A673 (cell line): Measurements from ENCODE around the gene LECT2. TPM values are rescaled to one million over a fixed set of nuclear protein-coding genes. Genes with fewer than 3 reads are reported as not detected.

Source experiments
- Bru-seq: library from RNA; stranded (reverse); fragments of 400-500 nt; gene quantifications from one replicate; lab custom pipeline; 2021; lab: Mats Ljungman, UMichigan
- BruChase-seq, 2 experiments: library from RNA; stranded (reverse); fragments of 400-500 nt; gene quantifications; one replicate each; lab custom pipeline; 2021; lab: Mats Ljungman, UMichigan
- BruUV-seq: library from RNA; stranded (reverse); fragments of 400-500 nt; replicated peaks from 2 replicates; lab custom pipeline; 2021; lab: Mats Ljungman, UMichigan
- CTCF ChIA-PET: fragments of 300-600 bp; sonication (Branson Sonifier 250); formaldehyde crosslinking; loops from one replicate; lab custom pipeline; 2022; ENCODE audit warnings: antibody characterized with exemption; lab: Charles Lee
- POLR2A ChIA-PET: fragments of 300-600 bp; sonication (Branson Sonifier 250); formaldehyde crosslinking; loops from one replicate; lab custom pipeline; 2022; ENCODE audit warnings: antibody characterized with exemption; ENCODE audit not compliant: low non-redundant PET; lab: Charles Lee
- DNase-seq: peaks from one replicate; pipeline ENCODE4 v3.0.0-alpha.2; 2015; ENCODE audit warnings: low spot score
- H3K27ac ChIP-seq: fragments of 200-600 bp; sonication (generic); 2 replicates; pipeline ENCODE4 v1.5.1; 2016; ENCODE audit warnings: mixed run types, low read depth, mild to moderate bottlenecking, mixed read lengths, antibody characterized with exemption, low read length; ENCODE audit not compliant: poor library complexity, severe bottlenecking
- H3K27me3 ChIP-seq: fragments of 200-600 bp; sonication (generic); replicated peaks from 2 replicates; pipeline ENCODE4 v1.6.1; 2017; ENCODE audit warnings: mixed run types, low read depth, mild to moderate bottlenecking, mixed read lengths, antibody characterized with exemption, low read length; ENCODE audit not compliant: insufficient read depth, poor library complexity
- H3K36me3 ChIP-seq: fragments of 200-600 bp; sonication (generic); 2 replicates; pipeline ENCODE4 v1.6.1; 2016; ENCODE audit warnings: mixed run types, mild to moderate bottlenecking, mixed read lengths, antibody characterized with exemption, low read length; ENCODE audit not compliant: insufficient read depth, poor library complexity, severe bottlenecking
- H3K4me1 ChIP-seq: fragments of 200-600 bp; sonication (generic); 2 replicates; pipeline ENCODE4 v1.6.1; 2017; ENCODE audit warnings: mixed run types, mild to moderate bottlenecking, mixed read lengths, antibody characterized with exemption, low read length; ENCODE audit not compliant: insufficient read depth, poor library complexity, severe bottlenecking
- H3K4me3 ChIP-seq: fragments of 200-600 bp; sonication (generic); 2 replicates; pipeline ENCODE4 v1.5.1; 2016; ENCODE audit warnings: low read depth, mixed run types, mild to moderate bottlenecking, mixed read lengths, low read length; ENCODE audit not compliant: poor library complexity, severe bottlenecking
- H3K9me3 ChIP-seq: fragments of 200-600 bp; sonication (generic); 2 replicates; pipeline ENCODE4 v1.6.1; 2016; ENCODE audit warnings: mixed run types, low read depth, mild to moderate bottlenecking, mixed read lengths, antibody characterized with exemption, low read length; ENCODE audit not compliant: poor library complexity, severe bottlenecking
- EZH2 ChIP-seq: fragments of 200-600 bp; sonication (generic); IDR thresholded peaks from 2 replicates; pipeline ENCODE4 v1.6.1; 2017; ENCODE audit warnings: borderline replicate concordance, low read depth, mild to moderate bottlenecking, mixed read lengths, antibody characterized with exemption, low read length; ENCODE audit not compliant: poor library complexity, severe bottlenecking
- intact Hi-C: fragments of 100-400 bp; cut with micrococcal nuclease; formaldehyde crosslinking; loops from one replicate; pipeline ENCODE4 v1.10.0; 2022; ENCODE audit not compliant: unreplicated experiment
- long read RNA-seq: library from polyadenylated mRNA; stranded (forward); transcript quantifications from one replicate; pipeline ENCODE4 v2.0.0, GENCODE V29; 2022
- total RNA-seq: library from RNA; stranded (reverse); gene quantifications from 2 replicates; pipeline ENCODE4 v1.2.3, GENCODE V29; 2021
- TF ChIP-seq, protein P1 (sequence below): fragments of 300-800, 200-600 bp; sonication (generic); conservative IDR thresholded peaks from 2 replicates; pipeline ENCODE4 v1.5.1; 2017; ENCODE audit warnings: low read depth, mild to moderate bottlenecking, antibody characterized with exemption, low read length, moderate library complexity, mixed read lengths

Gene LECT2
- total RNA-seq (not detected in 2 replicates), Bru-seq, nascent RNA (not detected), BruChase-seq, experiment 1, labeled RNA remaining after a 2-hour chase (percentile 3 among the genes with signal in this experiment), BruChase-seq, experiment 2, labeled RNA remaining after a 6-hour chase (not detected)
- long read RNA-seq: 0 reads

- intact Hi-C loops: no loop called here
- H3K27me3 ChIP-seq: peaks cover 3% of the 10 kb centered on the region
- H3K36me3 ChIP-seq: no peaks in the 10 kb centered on the region
- DNase-seq: no peak
- no TSS peak for BruUV-seq
- H3K4me1 ChIP-seq: no peaks in the 10 kb centered on the region
- H3K4me3 ChIP-seq: no peak within 1 kb of the TSS
- POLR2A ChIA-PET: no interaction called here
- TF ChIP-seq, protein P1, sequence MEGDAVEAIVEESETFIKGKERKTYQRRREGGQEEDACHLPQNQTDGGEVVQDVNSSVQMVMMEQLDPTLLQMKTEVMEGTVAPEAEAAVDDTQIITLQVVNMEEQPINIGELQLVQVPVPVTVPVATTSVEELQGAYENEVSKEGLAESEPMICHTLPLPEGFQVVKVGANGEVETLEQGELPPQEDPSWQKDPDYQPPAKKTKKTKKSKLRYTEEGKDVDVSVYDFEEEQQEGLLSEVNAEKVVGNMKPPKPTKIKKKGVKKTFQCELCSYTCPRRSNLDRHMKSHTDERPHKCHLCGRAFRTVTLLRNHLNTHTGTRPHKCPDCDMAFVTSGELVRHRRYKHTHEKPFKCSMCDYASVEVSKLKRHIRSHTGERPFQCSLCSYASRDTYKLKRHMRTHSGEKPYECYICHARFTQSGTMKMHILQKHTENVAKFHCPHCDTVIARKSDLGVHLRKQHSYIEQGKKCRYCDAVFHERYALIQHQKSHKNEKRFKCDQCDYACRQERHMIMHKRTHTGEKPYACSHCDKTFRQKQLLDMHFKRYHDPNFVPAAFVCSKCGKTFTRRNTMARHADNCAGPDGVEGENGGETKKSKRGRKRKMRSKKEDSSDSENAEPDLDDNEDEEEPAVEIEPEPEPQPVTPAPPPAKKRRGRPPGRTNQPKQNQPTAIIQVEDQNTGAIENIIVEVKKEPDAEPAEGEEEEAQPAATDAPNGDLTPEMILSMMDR: no peak
- no peak for TF ChIP-seq EZH2
- CTCF ChIA-PET: no interaction called here
- no peak within 1 kb of the TSS for H3K27ac ChIP-seq
- no peaks in the 10 kb centered on the region for H3K9me3 ChIP-seq
Measured at GRCh38 chr5:135954899-135955298, at the start of gene LECT2. TSS of gene LECT2 (minus strand) at chr5:135954983. CDS start at chr5:135954833, 150 bp downstream.

- Histone ChIP-seq H3K4me1 (peaks cover 39% of the 10 kb centered on the region), H3K4me3 (no peak overlapping the region), H3K27ac (no peak overlapping the region), H3K27me3 (no peaks in the 10 kb centered on the region), H3K9me3 (no peaks in the 10 kb centered on the region), H3K36me3 (no peaks in the 10 kb centered on the region)
- POLR2A ChIA-PET: no interaction called here
- intact Hi-C loops: no loop called here
- TF ChIP-seq EZH2: no peak
- TF ChIP-seq, protein P1: no peak
- CTCF ChIA-PET: no interaction called here
- no TSS peak for BruUV-seq
- no peak for DNase-seq
Measured at GRCh38 chr5:136004436-136004835, 49.7 kb upstream of the LECT2 start.

GRCh38 chr5:136001466-136001981, 46.7 kb upstream of the LECT2 start:
- CTCF ChIA-PET: no interaction called here
- Histone ChIP-seq H3K27me3 (no peaks in the 10 kb centered on the region), H3K36me3 (no peaks in the 10 kb centered on the region), H3K4me3 (no peak overlapping the region), H3K27ac (peak overlapping the region; percentile 67), H3K4me1 (peaks cover 26% of the 10 kb centered on the region), H3K9me3 (no peaks in the 10 kb centered on the region)
- no peak for DNase-seq
- POLR2A ChIA-PET: no interaction called here
- no TSS peak for BruUV-seq
- intact Hi-C loops: no loop called here
- no peak for TF ChIP-seq EZH2
- TF ChIP-seq, protein P1: no peak
